ENCODE data around the gene PACS1.

DNA sequence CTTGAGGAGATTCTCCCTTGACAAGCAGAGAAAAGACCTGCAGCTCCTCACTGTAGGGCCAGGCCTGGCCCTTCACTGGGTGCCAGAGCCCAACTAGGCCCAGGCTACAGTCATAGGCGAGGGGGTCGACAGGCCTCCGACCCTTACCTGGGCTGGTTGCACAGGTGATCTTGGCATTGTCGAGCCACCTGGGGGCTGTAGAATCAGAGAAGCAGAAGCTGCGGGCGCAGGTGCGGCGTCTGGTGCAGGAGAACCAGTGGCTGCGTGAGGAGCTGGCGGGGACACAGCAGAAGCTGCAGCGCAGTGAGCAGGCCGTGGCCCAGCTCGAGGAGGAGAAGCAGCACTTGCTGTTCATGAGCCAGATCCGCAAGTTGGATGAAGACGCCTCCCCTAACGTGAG, 191.5 kb downstream of the PACS1 start:
- TF ChIP-seq POLR2A (IDR thresholded peaks at IDR 0.05; ENCODE audit: low read depth, low read length), result no peak
- TF ChIP-seq POLR2AphosphoS5 (IDR thresholded peaks at IDR 0.05; ENCODE audit: low read depth, low read length), result no peak
- no peak for TF ChIP-seq POU2F2 (IDR thresholded peaks at IDR 0.05; ENCODE audit: low read depth, low read length)
- no peak for TF ChIP-seq TAF1 (IDR thresholded peaks at IDR 0.05; ENCODE audit: low read depth, low read length)
- no peak for TF ChIP-seq PAX5 (IDR thresholded peaks at IDR 0.05; ENCODE audit: insufficient read depth, low read length, severe bottlenecking)

Data from GM12891 (cell line).